Activated naive CD8-positive, alpha-beta T cell treated with anti-CD3 and anti-CD28 coated beads, Interleukin-2, amount 50 U/mL, for 24 hours (primary cell): ENCODE results near the gene RELN.

Experiments
- ATAC-seq: fragments of 150-1000 bp; cut with Tn5 transposase; one replicate; pipeline ENCODE4 v1.10.0; 2021
- DNase-seq: peaks from one replicate; pipeline ENCODE4 v3.0.0; 2021
- H3K27ac Mint-ChIP-seq: one replicate; pipeline ENCODE4 v1.8.0; 2021; ENCODE audit warnings: mild to moderate bottlenecking, mixed read lengths
- H3K27me3 Mint-ChIP-seq: one replicate; pipeline ENCODE4 v1.8.0; 2021; ENCODE audit warnings: mixed read lengths
- H3K36me3 Mint-ChIP-seq: one replicate; pipeline ENCODE4 v1.8.0; 2021; ENCODE audit warnings: low read depth, mixed read lengths
- H3K4me1 Mint-ChIP-seq: one replicate; pipeline ENCODE4 v1.8.0; 2021; ENCODE audit warnings: mixed read lengths
- H3K4me3 Mint-ChIP-seq: one replicate; pipeline ENCODE4 v1.8.0; 2021; ENCODE audit warnings: mild to moderate bottlenecking, moderate library complexity, mixed read lengths
- H3K9me3 Mint-ChIP-seq: one replicate; pipeline ENCODE4 v1.8.0; 2021; ENCODE audit warnings: mixed read lengths

Gene RELN

DNA sequence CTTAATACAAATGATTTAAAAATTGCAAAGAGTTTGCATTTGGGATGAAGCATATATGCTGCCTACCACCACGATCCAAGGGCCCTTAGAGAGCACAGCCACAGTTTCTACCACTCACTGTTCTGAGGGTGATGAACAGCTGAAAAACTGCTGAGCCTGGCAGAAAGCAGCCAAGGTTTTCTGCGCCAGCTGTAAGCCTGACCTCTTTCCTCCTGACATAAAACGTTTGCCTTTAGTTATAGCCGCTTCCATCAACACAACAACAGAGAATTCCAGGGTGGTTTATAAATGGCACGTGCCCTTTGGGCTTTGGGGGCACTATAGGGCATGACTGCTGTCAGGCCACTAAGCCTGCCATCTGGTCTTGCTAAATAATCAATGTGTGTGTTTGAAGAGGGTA lies 222.8 kb downstream of the RELN start:
- H3K36me3 Mint-ChIP-seq: no peaks in the 10 kb centered on the region
- no peaks in the 10 kb centered on the region for H3K9me3 Mint-ChIP-seq
- H3K4me1 Mint-ChIP-seq: no peaks in the 10 kb centered on the region
- ATAC-seq (no peak), DNase-seq (no peak)
- peaks cover 4% of the 10 kb centered on the region for H3K27me3 Mint-ChIP-seq
- H3K4me3 Mint-ChIP-seq: no peak overlapping the region
- no peak overlapping the region for H3K27ac Mint-ChIP-seq

DNA sequence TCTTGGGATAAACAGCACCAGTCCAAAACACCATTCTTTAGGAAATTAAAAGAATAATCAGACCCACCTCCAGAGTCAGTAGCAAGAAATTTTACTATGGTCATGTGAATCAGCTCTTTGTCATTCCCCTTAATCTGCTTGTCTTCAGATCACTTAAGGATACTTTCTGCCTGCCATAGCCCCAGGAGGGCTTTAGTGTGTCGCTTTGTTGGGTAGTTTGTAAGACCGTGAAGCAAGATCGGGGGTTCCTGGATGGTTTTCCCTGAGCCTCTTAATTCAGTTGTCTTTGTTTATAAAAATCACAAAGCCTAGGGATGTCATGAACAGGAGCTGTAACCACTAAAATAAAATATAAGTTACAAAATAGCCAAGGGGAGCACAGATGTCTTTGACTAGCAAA lies 223.6 kb downstream of the RELN start:
- no peaks in the 10 kb centered on the region for H3K36me3 Mint-ChIP-seq
- ATAC-seq: no peak
- H3K27me3 Mint-ChIP-seq: no peaks in the 10 kb centered on the region
- no peak for DNase-seq
- no peak overlapping the region for H3K27ac Mint-ChIP-seq
- no peaks in the 10 kb centered on the region for H3K9me3 Mint-ChIP-seq
- no peak overlapping the region for H3K4me3 Mint-ChIP-seq
- no peaks in the 10 kb centered on the region for H3K4me1 Mint-ChIP-seq

DNA sequence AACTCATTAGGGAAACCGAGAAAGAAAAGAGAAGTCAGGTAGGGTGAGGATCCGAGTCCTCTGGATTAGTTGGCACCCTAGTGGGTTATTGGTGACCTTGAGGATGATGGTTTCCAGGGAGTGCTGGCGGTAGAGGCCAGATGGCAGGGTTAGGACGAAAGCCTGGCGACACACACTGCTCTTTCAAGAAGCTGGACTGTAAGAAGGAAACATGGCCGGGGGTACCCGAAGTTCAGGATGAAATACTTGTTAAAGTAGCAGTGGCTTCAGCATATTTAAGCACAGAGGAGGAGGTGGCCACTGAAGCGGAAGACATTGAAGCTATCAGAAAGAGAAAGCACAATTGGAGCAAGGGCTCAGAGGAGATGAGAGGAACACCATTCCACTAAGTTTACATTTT lies 224.6 kb downstream of the RELN start:
- H3K27me3 Mint-ChIP-seq: no peaks in the 10 kb centered on the region
- no peaks in the 10 kb centered on the region for H3K36me3 Mint-ChIP-seq
- no peaks in the 10 kb centered on the region for H3K4me1 Mint-ChIP-seq
- no peaks in the 10 kb centered on the region for H3K9me3 Mint-ChIP-seq
- no peak overlapping the region for H3K4me3 Mint-ChIP-seq
- ATAC-seq (no peak), DNase-seq (no peak)
- no peak overlapping the region for H3K27ac Mint-ChIP-seq

DNA sequence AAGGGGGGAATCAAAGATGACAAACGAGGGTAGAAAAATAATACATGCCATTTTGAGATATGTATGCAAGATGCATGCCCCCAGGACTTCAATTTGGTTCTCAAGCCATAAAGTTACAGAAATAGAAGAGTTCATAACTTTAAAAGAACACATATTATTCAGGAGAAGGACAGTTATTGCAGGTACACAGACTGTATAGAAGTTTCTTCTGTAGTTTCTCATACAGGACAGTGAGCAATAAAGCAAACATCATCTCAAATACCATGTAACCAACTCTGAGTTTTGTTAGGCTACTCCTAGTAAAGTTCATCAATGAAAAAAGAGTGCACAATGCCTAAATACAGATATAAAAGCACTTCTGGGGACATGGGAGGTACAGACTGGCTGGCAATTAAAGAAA lies 226.6 kb downstream of the RELN start:
- H3K4me3 Mint-ChIP-seq: no peak overlapping the region
- ATAC-seq (no peak), DNase-seq (no peak)
- no peaks in the 10 kb centered on the region for H3K27me3 Mint-ChIP-seq
- H3K27ac Mint-ChIP-seq: no peak overlapping the region
- no peaks in the 10 kb centered on the region for H3K4me1 Mint-ChIP-seq
- no peaks in the 10 kb centered on the region for H3K36me3 Mint-ChIP-seq
- H3K9me3 Mint-ChIP-seq: no peaks in the 10 kb centered on the region

DNA sequence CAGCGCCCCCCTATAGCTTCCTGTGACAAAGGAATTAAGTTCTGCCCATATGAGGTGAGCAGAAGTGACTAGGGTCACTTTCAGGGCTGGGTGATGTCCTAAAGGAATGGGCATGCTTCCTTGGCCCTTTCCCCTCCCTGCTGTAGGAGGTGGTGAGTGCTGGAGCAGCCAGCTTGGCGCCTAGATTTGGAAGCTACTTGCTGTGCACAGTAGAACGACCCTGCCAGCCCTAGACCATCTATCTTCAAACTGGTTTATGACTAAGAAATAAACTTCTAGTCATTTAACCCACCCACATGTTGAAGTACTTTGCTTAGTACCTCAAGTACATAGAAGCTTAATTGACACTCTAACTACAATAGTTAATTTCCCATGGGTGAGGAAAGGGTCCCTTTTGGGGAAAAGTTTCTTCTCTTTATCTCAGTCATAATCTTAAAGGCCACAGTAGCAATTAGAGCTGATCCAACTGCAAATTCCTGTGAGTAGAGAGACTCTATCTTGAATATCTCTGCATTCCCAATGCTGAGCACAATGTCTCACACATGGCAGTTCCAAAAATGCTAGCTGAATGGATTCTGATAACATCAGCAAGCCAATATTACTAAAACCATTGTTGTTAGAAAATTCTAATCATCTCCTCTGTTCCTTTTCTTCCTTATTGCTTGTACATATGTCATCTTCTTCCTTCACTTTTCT lies 227.2 kb downstream of the RELN start:
- Mint-ChIP-seq H3K36me3 (no peaks in the 10 kb centered on the region), H3K4me1 (no peaks in the 10 kb centered on the region), H3K27ac (no peak overlapping the region), H3K27me3 (no peaks in the 10 kb centered on the region), H3K9me3 (no peaks in the 10 kb centered on the region), H3K4me3 (no peak overlapping the region)
- ATAC-seq: no peak
- DNase-seq: no peak

DNA sequence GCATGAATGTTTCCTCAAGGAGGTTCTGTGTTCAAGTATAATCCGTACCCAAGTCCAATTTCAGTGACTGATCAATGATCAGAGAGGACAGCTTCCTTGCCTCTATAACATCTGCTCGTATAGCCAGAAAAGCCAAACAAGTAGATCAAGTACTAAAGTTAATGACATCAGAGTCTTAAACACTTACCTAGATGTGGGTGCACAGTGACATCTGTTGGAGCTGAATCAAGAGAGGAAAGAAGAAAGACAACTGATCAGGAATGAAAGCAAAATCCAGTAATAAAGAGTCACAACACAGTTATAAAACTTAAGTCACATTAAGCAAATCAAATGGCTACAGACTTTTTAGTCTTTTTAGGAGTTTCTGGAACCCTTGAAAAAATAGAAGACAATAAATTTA lies 236.5 kb downstream of the RELN start:
- DNase-seq (no peak), ATAC-seq (no peak)
- Mint-ChIP-seq H3K9me3 (no peaks in the 10 kb centered on the region), H3K27ac (no peak overlapping the region), H3K36me3 (no peaks in the 10 kb centered on the region), H3K4me3 (no peak overlapping the region), H3K27me3 (peaks cover 6% of the 10 kb centered on the region), H3K4me1 (no peaks in the 10 kb centered on the region)

DNA sequence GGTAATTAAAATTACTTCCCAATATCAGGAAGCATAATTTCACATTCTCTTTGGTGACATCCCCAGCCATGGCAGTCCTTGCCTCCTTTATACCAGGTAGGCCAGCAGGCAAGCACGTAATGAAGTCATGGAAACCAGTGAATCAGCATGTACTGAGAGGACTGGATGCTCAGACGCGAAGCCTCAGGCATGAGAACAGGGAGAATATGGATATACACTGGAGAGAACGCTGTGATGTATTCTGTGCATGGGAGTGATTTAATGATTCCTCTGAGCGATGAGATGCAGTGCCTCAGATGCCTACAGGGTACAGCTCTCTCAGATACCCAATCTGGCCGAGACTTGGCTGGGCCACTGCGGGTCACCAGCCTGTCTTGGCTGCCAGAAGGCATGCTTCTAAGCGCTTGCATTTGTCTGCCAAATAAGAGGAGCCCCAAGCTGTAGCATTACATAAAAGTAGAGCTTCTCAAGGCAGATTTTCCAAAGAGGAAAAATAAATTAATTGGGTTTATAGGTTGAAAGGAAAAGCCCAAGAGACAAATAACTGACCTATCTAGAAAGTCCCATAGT lies 238.1 kb downstream of the RELN start:
- Mint-ChIP-seq H3K36me3 (no peaks in the 10 kb centered on the region), H3K27me3 (peaks cover 6% of the 10 kb centered on the region), H3K4me1 (no peaks in the 10 kb centered on the region), H3K27ac (no peak overlapping the region), H3K9me3 (no peaks in the 10 kb centered on the region), H3K4me3 (no peak overlapping the region)
- ATAC-seq: no peak
- no peak for DNase-seq

DNA sequence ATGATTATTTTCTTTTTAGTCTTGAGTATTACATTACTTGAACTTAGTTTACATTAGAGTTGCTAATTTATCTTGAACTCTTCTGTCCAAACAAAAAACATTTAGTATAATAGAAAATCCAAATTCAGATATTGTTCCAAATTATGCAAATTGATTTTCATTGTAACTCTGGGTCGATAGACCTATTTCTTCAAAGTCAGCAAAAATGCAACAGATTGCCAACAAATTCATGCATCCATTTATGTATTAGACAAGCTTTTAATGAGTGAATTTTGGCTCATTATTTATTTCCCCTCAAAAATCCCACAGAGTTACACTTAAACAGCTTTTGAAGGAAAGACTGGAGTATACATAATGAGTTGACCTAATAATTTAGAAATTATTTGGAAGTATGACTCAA lies 240.8 kb downstream of the RELN start:
- Mint-ChIP-seq H3K27me3 (peaks cover 6% of the 10 kb centered on the region), H3K4me1 (no peaks in the 10 kb centered on the region), H3K27ac (no peak overlapping the region), H3K36me3 (no peaks in the 10 kb centered on the region), H3K4me3 (no peak overlapping the region), H3K9me3 (no peaks in the 10 kb centered on the region)
- DNase-seq (no peak), ATAC-seq (no peak)

DNA sequence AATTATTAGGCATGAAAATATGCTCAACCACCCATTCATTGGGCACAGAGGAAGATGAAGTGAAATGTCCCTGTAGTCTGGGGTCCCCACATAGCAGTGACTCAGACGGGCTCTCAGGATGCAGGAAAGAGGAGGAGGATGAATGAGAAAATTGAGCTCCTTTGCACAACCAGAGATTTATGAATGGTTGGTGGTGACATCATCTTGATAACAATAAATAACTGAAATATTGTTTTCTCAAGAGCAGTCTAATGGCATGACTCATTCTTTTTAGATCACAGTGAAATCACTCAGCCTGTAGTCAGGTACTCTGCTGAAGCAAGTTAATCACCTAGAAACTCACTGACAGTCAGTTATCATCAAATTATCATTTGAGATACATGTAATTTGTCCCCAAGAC lies 254.1 kb downstream of the RELN start:
- Mint-ChIP-seq H3K27ac (no peak overlapping the region), H3K27me3 (peaks cover 8% of the 10 kb centered on the region), H3K4me1 (no peaks in the 10 kb centered on the region), H3K4me3 (no peak overlapping the region), H3K36me3 (no peaks in the 10 kb centered on the region), H3K9me3 (peaks cover 8% of the 10 kb centered on the region)
- DNase-seq: no peak
- no peak for ATAC-seq

DNA sequence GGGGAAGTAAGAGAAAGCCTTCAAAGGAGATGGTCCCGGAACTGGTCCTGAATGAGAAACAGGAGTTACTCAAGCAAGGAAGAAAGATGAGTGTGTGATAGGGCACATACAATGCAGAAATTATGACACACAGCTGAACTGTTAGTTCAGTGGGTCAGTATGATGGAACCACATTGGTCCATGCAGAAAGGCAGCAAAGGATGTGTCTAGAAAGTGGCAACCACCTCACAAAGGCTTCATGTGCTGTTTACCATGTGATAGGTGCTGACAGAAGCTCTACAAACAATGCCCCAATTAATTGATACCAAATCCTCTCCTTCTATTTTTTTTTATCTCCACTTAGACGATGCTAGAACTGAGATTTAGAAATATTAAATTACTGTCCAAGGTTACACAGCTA lies 258.3 kb downstream of the RELN start:
- no peak for ATAC-seq
- H3K4me1 Mint-ChIP-seq: no peaks in the 10 kb centered on the region

DNA sequence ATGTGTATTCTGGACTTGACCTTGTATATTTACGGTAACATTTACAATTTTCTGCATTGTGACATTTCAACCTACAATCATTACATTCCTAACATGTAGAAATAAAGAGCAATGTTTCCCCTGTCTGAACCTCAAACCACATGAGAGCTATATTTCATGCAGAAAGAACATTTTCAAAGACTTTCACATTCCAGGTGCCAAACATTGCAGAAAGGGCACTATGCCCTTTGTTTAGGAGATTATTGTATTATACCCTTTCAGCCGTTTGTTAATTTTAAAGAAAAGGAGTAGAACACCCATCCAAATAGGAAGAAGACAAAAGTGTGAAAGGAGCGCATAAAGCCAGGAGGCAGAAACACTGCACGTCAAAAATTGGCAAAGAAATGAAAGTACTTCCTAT lies 260.4 kb downstream of the RELN start:
- Mint-ChIP-seq H3K27ac (no peak overlapping the region), H3K4me1 (no peaks in the 10 kb centered on the region), H3K9me3 (peaks cover 8% of the 10 kb centered on the region), H3K36me3 (no peaks in the 10 kb centered on the region), H3K27me3 (no peaks in the 10 kb centered on the region), H3K4me3 (no peak overlapping the region)
- DNase-seq: no peak
- no peak for ATAC-seq

More for the DNA sequence above, 258.3 kb downstream of the RELN start:
- Mint-ChIP-seq H3K27ac (no peak overlapping the region), H3K9me3 (peaks cover 8% of the 10 kb centered on the region), H3K4me3 (no peak overlapping the region), H3K36me3 (no peaks in the 10 kb centered on the region), H3K27me3 (no peaks in the 10 kb centered on the region)
- no peak for DNase-seq

DNA sequence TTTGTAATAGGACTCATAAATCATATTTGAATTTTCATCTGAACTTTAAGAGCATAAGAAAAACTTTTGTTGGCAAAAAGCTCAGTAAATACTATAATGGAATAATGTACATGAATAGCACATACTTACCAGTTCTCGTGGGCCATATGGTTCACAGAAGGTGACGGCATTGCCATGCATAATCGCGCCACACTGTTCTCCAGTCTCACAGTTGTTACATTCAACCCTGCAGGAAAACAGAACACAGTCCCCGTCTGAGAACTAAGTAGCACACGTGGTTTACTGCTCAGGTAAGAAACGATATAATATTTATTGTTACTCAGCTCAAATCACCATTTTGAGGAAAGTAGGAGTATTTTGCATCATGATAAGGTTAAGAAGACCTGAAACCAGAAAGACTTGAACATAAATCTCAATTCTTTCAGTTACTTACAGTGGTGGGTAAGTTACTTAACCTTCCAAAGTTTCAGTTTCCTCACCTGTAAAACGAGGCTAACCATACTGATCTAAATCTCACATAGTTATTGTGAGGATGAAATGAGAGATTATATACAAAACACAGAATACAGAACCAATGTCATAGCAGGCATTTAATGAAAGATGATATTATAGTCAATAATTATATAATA lies 261.4 kb downstream of the RELN start:
- Mint-ChIP-seq H3K36me3 (no peaks in the 10 kb centered on the region), H3K9me3 (peaks cover 8% of the 10 kb centered on the region)
- ATAC-seq: no peak

DNA sequence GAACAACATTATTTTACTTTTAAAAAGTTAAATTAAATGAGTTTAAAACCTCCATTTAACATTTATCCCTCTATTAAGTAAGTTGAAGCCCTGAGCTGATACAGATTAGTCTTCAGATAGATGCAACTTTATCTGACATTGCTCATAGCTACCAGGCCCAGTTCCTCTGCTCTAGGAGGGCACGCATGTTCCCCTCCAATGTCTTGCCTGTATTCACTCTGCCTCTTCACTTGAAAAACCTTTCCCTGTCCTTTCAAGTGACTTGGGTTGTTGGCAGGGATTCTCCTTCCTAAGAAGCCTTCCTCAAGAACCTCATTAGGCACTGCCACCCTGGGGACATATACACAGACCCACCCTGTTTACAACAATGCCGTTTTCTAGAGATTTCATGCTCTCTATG lies 270.4 kb downstream of the RELN start:
- DNase-seq (no peak), ATAC-seq (no peak)
- Mint-ChIP-seq H3K36me3 (no peaks in the 10 kb centered on the region), H3K4me3 (no peak overlapping the region), H3K27me3 (no peaks in the 10 kb centered on the region), H3K4me1 (no peaks in the 10 kb centered on the region), H3K9me3 (no peaks in the 10 kb centered on the region), H3K27ac (no peak overlapping the region)

More for the DNA sequence above, 261.4 kb downstream of the RELN start:
- DNase-seq: no peak
- no peak overlapping the region for H3K27ac Mint-ChIP-seq
- H3K4me1 Mint-ChIP-seq: no peaks in the 10 kb centered on the region
- no peaks in the 10 kb centered on the region for H3K27me3 Mint-ChIP-seq
- no peak overlapping the region for H3K4me3 Mint-ChIP-seq

DNA sequence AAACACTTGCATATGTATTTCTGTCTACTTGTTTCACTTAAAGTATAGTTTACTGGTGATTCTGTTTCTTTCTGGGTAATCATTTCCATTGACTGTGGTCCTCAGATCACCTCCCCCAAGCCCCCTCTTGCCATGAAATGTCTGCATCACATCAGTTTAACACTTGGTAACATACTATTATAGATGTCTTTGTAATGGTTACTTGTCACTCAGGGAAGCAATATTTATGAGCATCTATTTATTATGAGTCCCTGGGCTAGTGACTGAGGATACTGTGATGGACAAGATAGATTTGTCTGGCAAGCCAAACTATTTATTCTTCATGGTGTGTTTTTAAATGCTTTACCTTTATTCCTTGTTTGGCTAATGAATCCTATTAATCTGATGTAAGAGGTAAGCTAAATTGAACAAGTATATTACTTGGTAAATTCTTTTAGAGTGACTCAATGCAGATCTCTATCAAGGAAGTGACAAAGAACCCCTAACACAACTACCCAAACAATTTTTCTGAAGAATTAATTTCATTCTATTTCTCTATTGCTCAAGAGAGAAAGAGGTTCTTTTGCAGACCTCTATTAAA lies 270.9 kb downstream of the RELN start:
- H3K9me3 Mint-ChIP-seq: no peaks in the 10 kb centered on the region
- ATAC-seq: no peak
- no peak overlapping the region for H3K4me3 Mint-ChIP-seq
- no peaks in the 10 kb centered on the region for H3K36me3 Mint-ChIP-seq
- H3K27ac Mint-ChIP-seq: no peak overlapping the region
- DNase-seq: no peak
- no peaks in the 10 kb centered on the region for H3K4me1 Mint-ChIP-seq
- H3K27me3 Mint-ChIP-seq: no peaks in the 10 kb centered on the region

DNA sequence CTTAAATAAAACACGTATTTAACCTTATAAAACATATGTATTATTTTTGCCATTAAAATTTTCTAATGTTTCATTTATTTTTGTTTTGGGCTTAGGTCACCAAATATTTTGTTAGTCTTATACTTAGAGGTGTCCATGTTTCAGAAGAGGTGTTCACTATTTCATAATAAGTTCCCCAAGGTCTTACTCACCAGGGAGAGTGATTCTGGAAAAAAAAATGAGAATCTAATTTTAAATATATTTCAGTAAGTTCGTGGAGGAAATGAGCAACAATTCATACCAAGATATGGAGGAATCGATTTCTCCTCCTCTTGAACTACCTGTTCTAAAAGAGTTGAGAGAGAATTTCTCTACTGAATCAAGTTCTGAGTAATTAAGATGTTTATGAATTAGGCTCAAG lies 271.9 kb downstream of the RELN start:
- no peaks in the 10 kb centered on the region for H3K4me1 Mint-ChIP-seq
- no peaks in the 10 kb centered on the region for H3K9me3 Mint-ChIP-seq
- H3K4me3 Mint-ChIP-seq: no peak overlapping the region
- no peaks in the 10 kb centered on the region for H3K36me3 Mint-ChIP-seq
- no peaks in the 10 kb centered on the region for H3K27me3 Mint-ChIP-seq
- H3K27ac Mint-ChIP-seq: no peak overlapping the region
- DNase-seq (no peak), ATAC-seq (no peak)
